Right lobe of liver (tissue), 6 donors: ENCODE measurements around the gene MYOM3. TPM values are rescaled to one million over a fixed set of nuclear protein-coding genes. Genes with fewer than 3 reads are reported as not detected.

Experiments used
- ATAC-seq, 4 donors: fragments of 200-7000 bp; cut with Tn5 transposase; one replicate each; pipeline ENCODE4 v1.9.1; 2020; ENCODE audit warnings: mild to moderate bottlenecking in 4 of 4, moderate library complexity in 4 of 4
- DNase-seq, 3 donors: peaks; one replicate each; pipeline ENCODE4 v3.0.0-alpha.2; 2020
- H3K27ac ChIP-seq, 3 donors: fragments of 200-600 bp; one replicate each; pipeline ENCODE4 v1.8.0; 2022
- H3K27me3 ChIP-seq, 2 donors: fragments of 200-600 bp; one replicate each; pipeline ENCODE4 v1.8.0; 2022
- H3K36me3 ChIP-seq, 4 donors: fragments of 200-600 bp; sonication (generic) in 1 of 4; one replicate each; pipeline versions ENCODE4 v1.5.1 to v1.8.0; 2017 to 2022; ENCODE audit warnings: control low read depth in 1 of 4
- H3K4me1 ChIP-seq, 4 donors: fragments of 200-600 bp; sonication (generic) in 1 of 4; one replicate each; pipeline versions ENCODE4 v1.5.1 to v1.8.0; 2017 to 2022; ENCODE audit warnings: control low read depth in 1 of 4
- H3K4me3 ChIP-seq, 3 donors: fragments of 200-600 bp; one replicate each; pipeline ENCODE4 v1.8.0; 2022
- H3K9me3 ChIP-seq, 4 donors: fragments of 200-600 bp; sonication (generic) in 1 of 4; one replicate each; pipeline versions ENCODE4 v1.5.1 to v1.8.0; 2017 to 2022; ENCODE audit warnings: control low read depth in 1 of 4
- CTCF ChIP-seq, 4 donors: fragments of 200-600 bp in 3 of 4; fragments of 450-650 bp in 1 of 4; IDR thresholded peaks; one replicate each; pipeline versions ENCODE4 v1.5.1 to v1.8.0; 2016 to 2022; ENCODE audit warnings: antibody characterized with exemption in 4 of 4, mild to moderate bottlenecking in 2 of 4
- POLR2A ChIP-seq: fragments of 450-650 bp; IDR thresholded peaks from one replicate; pipeline ENCODE4 v1.6.1; 2017; ENCODE audit warnings: antibody characterized with exemption, mild to moderate bottlenecking
- WGBS: methylation state at CpG from one replicate; pipeline ENCODE4 v1.1.6; 2018; ENCODE audit warnings: low coverage, low lambda C conversion rate; ENCODE audit not compliant: insufficient coverage; ENCODE audit errors: missing lambda C conversion rate; 5-methylcytosine and 5-hydroxymethylcytosine counted together
- intact Hi-C, 2 donors: fragments of 100-400 bp; cut with DNase I; formaldehyde crosslinking; loops; one replicate each; pipeline versions ENCODE4 v1.11.2 to v1.14.1; 2022
- total RNA-seq, 6 experiments: library from RNA; depleted of rRNA in 2 of 6; stranded (reverse); fragments of >200 nt in 2 of 6; fragmentation: NEBNext Ultra II Directional in 3 of 6; extraction: Animal tissue kit (Norgen Biotek cat#: 25700) in 3 of 6; gene quantifications; one replicate each; pipeline versions ENCODE4 v1.1.0 to v1.2.4, GENCODE V29; 2016 to 2023
- donor health status: DM: no; HTN: yes; CAD: no.
- donor health status: DM: no; HTN: no; CAD: no.
- donor health status: DM: no; HTN: no; CAD: no.
- donor health status: DM: no; HTN: yes; CAD: no.
- donor health status: DM: no; HTN: yes; CAD: no.

Gene MYOM3
- total RNA-seq, 6 experiments from 2014 or later: 0.04 to 0.37 (median 0.13) TPM

DNA sequence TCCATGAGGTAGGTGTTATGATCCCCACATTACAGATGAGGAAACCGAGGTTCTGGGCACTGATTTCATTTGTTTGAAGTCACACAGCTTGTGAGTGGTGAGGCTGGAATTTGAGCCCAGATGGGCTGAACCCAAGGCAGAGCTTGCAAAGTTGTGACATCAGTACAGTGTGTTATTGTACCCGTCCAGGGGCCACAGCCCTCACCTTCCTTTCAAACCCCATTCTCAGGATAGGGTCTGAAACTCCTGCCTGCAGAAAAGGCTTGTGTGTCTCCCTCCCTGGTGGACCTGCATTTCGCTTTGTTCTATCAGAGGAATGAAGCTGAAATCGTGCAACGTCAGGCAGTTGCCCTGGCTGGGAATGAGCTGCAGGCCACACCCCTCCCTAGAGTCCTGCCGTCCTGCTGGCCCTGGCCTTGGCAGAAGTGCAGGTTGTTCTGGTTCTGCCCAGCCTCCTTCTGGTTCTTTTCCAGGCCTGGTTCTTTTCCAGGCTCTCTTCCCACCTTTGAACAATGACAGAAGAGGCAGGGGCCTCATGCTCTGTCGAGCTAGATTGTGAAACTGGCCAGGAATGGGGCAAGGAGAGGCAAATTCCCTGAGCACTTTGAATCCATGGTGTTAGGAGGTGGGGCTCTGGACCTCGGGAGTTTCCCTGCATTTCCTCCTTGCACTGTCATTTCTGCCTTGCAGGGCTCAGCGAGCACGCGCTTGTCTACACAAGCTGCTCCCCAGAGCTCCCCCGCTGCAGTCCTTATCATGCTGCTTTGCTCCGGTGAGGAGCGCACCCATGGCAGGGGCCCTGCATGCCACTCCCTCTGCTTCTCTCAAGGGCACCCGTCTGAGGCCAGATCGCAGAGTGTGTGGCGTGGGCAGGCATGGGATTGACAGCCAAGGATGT is 8.2 kb upstream of the MYOM3 start:
- 10% methylated on average over 4 of the region's 17 CpGs for WGBS
- peak; percentile 79 to 91 (median 82) for ATAC-seq
- Histone ChIP-seq H3K36me3 (no peaks in the 10 kb centered on the region), H3K4me3 (no peak overlapping the region), H3K4me1 (peaks cover 0 to 25% (median 9%) of the 10 kb centered on the region in 4 donors), H3K27me3 (no peaks in the 10 kb centered on the region), H3K27ac (peak overlapping the region in 1 of 3 donors; percentile 36), H3K9me3 (no peaks in the 10 kb centered on the region)
- intact Hi-C loops: no loop called here
- TF ChIP-seq CTCF (IDR thresholded peaks at IDR 0.05): no peak
- peak; percentile 11 for TF ChIP-seq POLR2A
- DNase-seq: peak; percentile 56 to 81 (median 80)

DNA sequence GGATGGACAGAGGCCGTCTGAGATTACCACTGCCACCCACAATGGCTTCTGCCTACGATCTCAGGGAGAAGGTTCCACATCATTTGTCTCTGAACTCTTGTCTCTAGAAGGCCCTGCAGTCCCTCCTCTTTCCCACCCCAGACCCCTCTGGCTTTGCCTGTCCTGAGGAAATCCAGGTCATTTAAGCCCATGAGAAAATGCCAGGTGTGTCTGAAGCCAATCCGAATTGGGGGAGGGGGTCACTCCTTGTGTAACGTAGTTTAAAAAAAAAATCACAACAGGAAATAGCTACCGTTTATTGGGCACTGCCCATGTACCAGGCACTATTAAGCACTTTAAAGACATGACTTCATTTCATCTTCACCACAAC is 7.5 kb upstream of the MYOM3 start:
- TF ChIP-seq CTCF (IDR thresholded peaks at IDR 0.05) (no peak), POLR2A (no peak)
- no peak for DNase-seq
- intact Hi-C loops: no loop called here
- no peak for ATAC-seq
- peaks cover 0 to 25% (median 9%) of the 10 kb centered on the region in 4 donors for H3K4me1 ChIP-seq
- H3K36me3 ChIP-seq: no peaks in the 10 kb centered on the region
- H3K27ac ChIP-seq: peak overlapping the region in 1 of 3 donors; percentile 36
- no peaks in the 10 kb centered on the region for H3K9me3 ChIP-seq
- 57% methylated on average over 3 of the region's 5 CpGs for WGBS
- no peaks in the 10 kb centered on the region for H3K27me3 ChIP-seq
- no peak overlapping the region for H3K4me3 ChIP-seq

GRCh38 chr1:24118410-24119242 is 6.7 kb upstream of the MYOM3 start:
- H3K9me3 ChIP-seq: no peaks in the 10 kb centered on the region
- H3K27me3 ChIP-seq: no peaks in the 10 kb centered on the region
- no peak overlapping the region for H3K27ac ChIP-seq
- TF ChIP-seq POLR2A (no peak), CTCF (IDR thresholded peaks at IDR 0.05) (no peak)
- peaks cover 0 to 25% (median 9%) of the 10 kb centered on the region in 4 donors for H3K4me1 ChIP-seq
- intact Hi-C loops: no loop called here
- WGBS: 50% methylated on average over 7 of the region's 8 CpGs
- H3K36me3 ChIP-seq: no peaks in the 10 kb centered on the region
- ATAC-seq (peak in 1 of 4 donors; percentile 33), DNase-seq (no peak)
- H3K4me3 ChIP-seq: no peak overlapping the region

GRCh38 chr1:24117722-24118409 is 5.9 kb upstream of the MYOM3 start:
- Histone ChIP-seq H3K27ac (no peak overlapping the region), H3K4me3 (no peak overlapping the region), H3K4me1 (peaks cover 0 to 25% (median 9%) of the 10 kb centered on the region in 4 donors), H3K27me3 (no peaks in the 10 kb centered on the region), H3K9me3 (no peaks in the 10 kb centered on the region), H3K36me3 (no peaks in the 10 kb centered on the region)
- 95% methylated on average over 8 of the region's 14 CpGs for WGBS
- TF ChIP-seq CTCF (IDR thresholded peaks at IDR 0.05) (no peak), POLR2A (no peak)
- ATAC-seq (no peak), DNase-seq (no peak)
- intact Hi-C loops: no loop called here
